Natural killer cell (primary cell): ENCODE measurements around the gene CNN1. TPM values are rescaled to one million over a fixed set of nuclear protein-coding genes. Genes with fewer than 3 reads are reported as not detected.

ENCODE experiments used
- ATAC-seq, 3 donors: fragments of 150-1000 bp in 2 of 3; fragments of 200-7000 bp in 1 of 3; cut with Tn5 transposase; 1 replicate in 1 of 3; 2 replicates in 2 of 3; pipeline ENCODE4 v1.10.0; 2021; ENCODE audit warnings: mild to moderate bottlenecking in 2 of 3, moderate library complexity in 2 of 3
- DNase-seq, 2 donors: peaks; one replicate each; pipeline versions ENCODE4 v3.0.0 to v3.0.0-alpha.2; 2013 to 2021; ENCODE audit warnings: mixed read lengths in 1 of 2
- H3K27ac ChIP-seq: one replicate; pipeline ENCODE4 v1.5.1; 2013; ENCODE audit warnings: mild to moderate bottlenecking, low read length
- H3K27me3 ChIP-seq: one replicate; pipeline ENCODE4 v1.6.1; 2013; ENCODE audit warnings: low read length; ENCODE audit not compliant: control insufficient read depth, insufficient read depth
- H3K36me3 ChIP-seq: one replicate; pipeline ENCODE4 v1.6.1; 2013; ENCODE audit warnings: low read length; ENCODE audit not compliant: control insufficient read depth, insufficient read depth
- H3K4me1 ChIP-seq: one replicate; pipeline ENCODE4 v1.6.1; 2013; ENCODE audit warnings: low read length; ENCODE audit not compliant: control insufficient read depth, insufficient read depth
- H3K4me3 ChIP-seq: one replicate; pipeline ENCODE4 v1.5.1; 2013; ENCODE audit warnings: low read length
- H3K9me3 ChIP-seq: one replicate; pipeline ENCODE4 v1.6.1; 2013; ENCODE audit warnings: low read length; ENCODE audit not compliant: control insufficient read depth, insufficient read depth
- H3K27ac Mint-ChIP-seq, 2 donors: one replicate each; pipeline ENCODE4 v1.8.0; 2022; ENCODE audit warnings: mild to moderate bottlenecking in 2 of 2, mixed read lengths in 2 of 2, moderate library complexity in 1 of 2
- H3K27me3 Mint-ChIP-seq, 2 donors: one replicate each; pipeline ENCODE4 v1.8.0; 2022; ENCODE audit warnings: low read depth in 2 of 2, mixed read lengths in 2 of 2
- H3K36me3 Mint-ChIP-seq: one replicate; pipeline ENCODE4 v1.8.0; 2022; ENCODE audit warnings: mixed read lengths
- H3K4me1 Mint-ChIP-seq, 2 donors: one replicate each; pipeline ENCODE4 v1.8.0; 2022; ENCODE audit warnings: mixed read lengths in 2 of 2
- H3K4me3 Mint-ChIP-seq: one replicate; pipeline ENCODE4 v1.8.0; 2022; ENCODE audit warnings: mild to moderate bottlenecking, moderate library complexity, mixed read lengths
- H3K9me3 Mint-ChIP-seq, 2 donors: one replicate each; pipeline ENCODE4 v1.8.0; 2022; ENCODE audit warnings: mixed read lengths in 2 of 2
- WGBS: methylation state at CpG from one replicate; pipeline ENCODE4 v1.1.7; 2013; ENCODE audit warnings: missing lambda C conversion rate; ENCODE audit not compliant: insufficient coverage; 5-methylcytosine and 5-hydroxymethylcytosine counted together
- intact Hi-C: fragments of 100-400 bp; cut with micrococcal nuclease; formaldehyde crosslinking; loops from one replicate; pipeline ENCODE4 v1.14.2; 2022
- total RNA-seq, 4 donors: library from RNA; stranded (reverse); fragments of 120-200 nt in 1 of 4; gene quantifications; one replicate each; pipeline versions ENCODE4 v1.2.3 to v1.2.4, GENCODE V29; 2013 to 2022
- TF ChIP-seq, protein P1 (sequence below): fragments of 200-600 bp; IDR thresholded peaks from one replicate; pipeline ENCODE4 v1.8.0; 2022; ENCODE audit warnings: antibody characterized with exemption

Gene CNN1
- total RNA-seq, 3 donors from 2014 or later (not counting 1 experiment from before 2014, with no cell fraction given), result not detected

DNA sequence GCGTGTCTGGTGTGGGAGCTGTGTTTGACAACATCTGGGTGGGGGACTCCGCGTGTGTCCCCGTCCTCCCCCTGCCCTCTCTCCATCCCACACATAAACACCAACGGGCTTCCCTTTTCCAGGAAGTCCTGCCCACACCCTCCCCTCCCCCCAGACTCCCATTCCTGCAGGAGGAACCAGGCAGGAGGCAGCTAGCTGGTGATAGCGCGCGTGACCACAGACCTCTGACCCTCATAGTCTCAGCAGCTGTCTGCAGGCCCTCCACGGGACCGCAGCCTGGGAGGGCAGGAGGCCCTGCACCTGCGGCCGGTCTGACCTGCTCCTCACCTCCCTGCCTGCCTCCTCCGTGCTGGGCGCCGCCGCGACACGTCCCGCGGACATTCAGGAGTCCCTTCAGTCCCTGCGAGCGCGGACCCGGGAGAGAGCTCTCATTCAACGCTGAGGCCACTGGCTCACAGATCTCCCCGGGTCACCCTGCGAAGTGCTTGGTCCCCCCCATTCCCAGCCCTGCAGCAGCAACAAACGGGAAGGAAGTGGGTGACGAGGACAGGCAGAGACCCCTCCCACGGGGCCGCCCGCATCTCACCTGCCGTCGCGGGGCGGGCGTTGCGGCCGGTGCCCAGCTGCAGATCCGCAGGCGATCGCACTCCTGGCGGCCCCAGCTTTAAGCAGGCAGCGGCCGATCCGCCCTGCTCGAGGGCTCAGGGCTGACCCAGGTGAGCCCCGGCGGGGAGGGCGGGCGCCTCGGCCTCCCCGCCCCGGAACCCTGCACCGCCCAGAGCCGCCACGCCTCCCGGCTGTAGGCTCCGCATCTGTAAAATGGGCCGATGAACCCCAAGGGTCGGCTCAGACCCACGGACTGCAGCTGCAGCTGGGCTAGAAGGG is 39.8 kb downstream of the CNN1 start:
- ATAC-seq, result peak; percentile 56 to 68 (median 62)
- H3K36me3 Mint-ChIP-seq, result no peaks in the 10 kb centered on the region
- Histone ChIP-seq H3K27ac (peak overlapping the region; percentile 46), H3K36me3 (no peaks in the 10 kb centered on the region), H3K9me3 (no peaks in the 10 kb centered on the region), H3K4me3 (peak overlapping the region; percentile 55), H3K4me1 (peaks cover 61% of the 10 kb centered on the region), H3K27me3 (no peaks in the 10 kb centered on the region)
- H3K4me1 Mint-ChIP-seq, result peaks cover 14 to 19% of the 10 kb centered on the region in 2 donors
- peak overlapping the region; percentile 84 for H3K4me3 Mint-ChIP-seq
- intact Hi-C loops, result no loop called here
- WGBS, result 6% methylated on average over 61 of the region's 62 CpGs
- peak overlapping the region in 1 of 2 donors; percentile 54 for H3K27ac Mint-ChIP-seq
- TF ChIP-seq, protein P1, sequence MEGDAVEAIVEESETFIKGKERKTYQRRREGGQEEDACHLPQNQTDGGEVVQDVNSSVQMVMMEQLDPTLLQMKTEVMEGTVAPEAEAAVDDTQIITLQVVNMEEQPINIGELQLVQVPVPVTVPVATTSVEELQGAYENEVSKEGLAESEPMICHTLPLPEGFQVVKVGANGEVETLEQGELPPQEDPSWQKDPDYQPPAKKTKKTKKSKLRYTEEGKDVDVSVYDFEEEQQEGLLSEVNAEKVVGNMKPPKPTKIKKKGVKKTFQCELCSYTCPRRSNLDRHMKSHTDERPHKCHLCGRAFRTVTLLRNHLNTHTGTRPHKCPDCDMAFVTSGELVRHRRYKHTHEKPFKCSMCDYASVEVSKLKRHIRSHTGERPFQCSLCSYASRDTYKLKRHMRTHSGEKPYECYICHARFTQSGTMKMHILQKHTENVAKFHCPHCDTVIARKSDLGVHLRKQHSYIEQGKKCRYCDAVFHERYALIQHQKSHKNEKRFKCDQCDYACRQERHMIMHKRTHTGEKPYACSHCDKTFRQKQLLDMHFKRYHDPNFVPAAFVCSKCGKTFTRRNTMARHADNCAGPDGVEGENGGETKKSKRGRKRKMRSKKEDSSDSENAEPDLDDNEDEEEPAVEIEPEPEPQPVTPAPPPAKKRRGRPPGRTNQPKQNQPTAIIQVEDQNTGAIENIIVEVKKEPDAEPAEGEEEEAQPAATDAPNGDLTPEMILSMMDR, result no peak
- peak in 1 of 2 donors; percentile 58 for DNase-seq
- no peaks in the 10 kb centered on the region for H3K27me3 Mint-ChIP-seq
- H3K9me3 Mint-ChIP-seq, result no peaks in the 10 kb centered on the region

DNA sequence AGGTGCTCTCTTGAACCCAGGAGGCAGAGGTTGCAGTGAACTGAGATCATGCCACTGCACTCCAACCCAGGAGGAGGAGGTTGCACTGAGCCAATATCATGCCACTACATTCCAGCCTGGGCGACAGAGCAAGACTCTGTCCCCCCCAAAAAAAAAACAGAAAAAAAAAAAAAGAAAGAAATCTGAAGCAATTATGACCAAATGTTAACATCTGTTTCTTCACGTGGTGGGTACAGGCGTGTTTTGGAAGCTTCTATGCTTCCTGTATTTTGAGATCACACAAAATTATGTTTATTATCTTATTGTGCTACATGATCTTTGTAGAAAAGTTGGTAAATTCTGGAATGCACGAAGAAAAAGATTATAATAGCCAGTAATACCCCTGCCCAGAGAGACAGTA is 41.5 kb downstream of the CNN1 start:
- ATAC-seq (no peak), DNase-seq (no peak)
- Histone ChIP-seq H3K36me3 (no peaks in the 10 kb centered on the region), H3K27me3 (no peaks in the 10 kb centered on the region), H3K4me3 (no peak overlapping the region), H3K9me3 (no peaks in the 10 kb centered on the region), H3K27ac (peak overlapping the region; percentile 29), H3K4me1 (peaks cover 57% of the 10 kb centered on the region)
- Mint-ChIP-seq H3K27me3 (no peaks in the 10 kb centered on the region), H3K4me3 (no peak overlapping the region), H3K9me3 (no peaks in the 10 kb centered on the region), H3K27ac (no peak overlapping the region), H3K36me3 (no peaks in the 10 kb centered on the region), H3K4me1 (peaks cover 14 to 19% of the 10 kb centered on the region in 2 donors)
- 64% methylated on average over 4 of the region's 4 CpGs for WGBS
- intact Hi-C loops, result no loop called here
- TF ChIP-seq, protein P1, result no peak

DNA sequence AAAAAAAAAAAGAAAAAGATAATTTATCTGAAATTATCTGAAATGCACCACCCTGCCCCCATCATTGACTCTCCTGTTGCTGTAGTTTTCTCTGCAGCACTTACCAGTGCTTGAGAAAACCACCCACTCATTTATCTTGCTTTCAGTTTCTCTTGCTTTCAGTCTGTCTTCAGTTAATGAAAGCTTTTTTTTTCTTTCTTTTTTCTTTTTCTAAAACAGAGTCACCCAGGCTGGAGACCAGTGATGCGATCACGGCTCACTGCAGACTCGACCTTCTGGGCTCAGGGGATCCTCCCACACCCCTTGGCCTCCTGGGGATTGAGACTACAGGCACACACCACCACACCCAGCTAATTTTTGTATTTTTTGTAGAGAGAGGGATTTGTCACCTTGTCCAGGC is 43.1 kb downstream of the CNN1 start:
- TF ChIP-seq, protein P1, result no peak
- 14% methylated on average over 3 of the region's 3 CpGs for WGBS
- Mint-ChIP-seq H3K27ac (peak overlapping the region; percentile 84 to 88), H3K4me3 (peak overlapping the region; percentile 80), H3K4me1 (peaks cover 14 to 19% of the 10 kb centered on the region in 2 donors), H3K9me3 (no peaks in the 10 kb centered on the region), H3K27me3 (no peaks in the 10 kb centered on the region), H3K36me3 (no peaks in the 10 kb centered on the region)
- peaks cover 62% of the 10 kb centered on the region for H3K4me1 ChIP-seq
- peak in 1 of 2 donors; percentile 64 for DNase-seq
- no peaks in the 10 kb centered on the region for H3K36me3 ChIP-seq
- peak; percentile 78 to 88 (median 80) for ATAC-seq
- no peaks in the 10 kb centered on the region for H3K9me3 ChIP-seq
- H3K27me3 ChIP-seq, result no peaks in the 10 kb centered on the region
- H3K27ac ChIP-seq, result peak overlapping the region; percentile 70
- H3K4me3 ChIP-seq, result no peak overlapping the region
- intact Hi-C loops, result no loop called here
